ENCODE data around the gene DDRGK1.

- no peak for TF ChIP-seq CTCF (IDR thresholded peaks at IDR 0.05; ENCODE audit: insufficient read depth, low read length, poor library complexity, severe bottlenecking)
- no peak for TF ChIP-seq EZH2phosphoT487 (conservative IDR thresholded peaks at IDR 0.05; ENCODE audit: low read length)
These were observed 29.2 kb downstream of the DDRGK1 start for GRCh38 chr20:3175270-3175669.

All from SU-DHL-6 (cell line).